ENCODE results near the gene ZNF438. TPM values are rescaled to one million over a fixed set of nuclear protein-coding genes. Genes with fewer than 3 reads are reported as not detected.
A peak's percentile ranks its signal among the peaks of the same experiment; 100 is the strongest.
"Not testable (repeated sequence)": the region's sequence is repeated elsewhere in the genome, so short reads cannot be mapped to it uniquely, and the experiment has no call there.

ZNF438 gene
- total RNA-seq, 2 experiments from 2014 or later: 2.3 to 2.6 TPM

- H3K27me3 Mint-ChIP-seq (ENCODE audit: low read depth); H3K4me3 Mint-ChIP-seq; H3K27ac Mint-ChIP-seq; ATAC-seq; H3K9me3 Mint-ChIP-seq (ENCODE audit: insufficient read depth); POLR2A ChIA-PET; H3K36me3 Mint-ChIP-seq (ENCODE audit: low read depth); DNase-seq; H3K4me1 Mint-ChIP-seq (ENCODE audit: low read depth): not testable (repeated sequence)
- CTCF ChIA-PET: interaction anchor here (1.7 kb wide), 1 partner anchor 44 kb away, joined by 4 read pairs; no protein-coding TSS in a partner anchor
Observed at GRCh38 chr10:31039006-31039405, 7.3 kb upstream of the ZNF438 start.

DNA sequence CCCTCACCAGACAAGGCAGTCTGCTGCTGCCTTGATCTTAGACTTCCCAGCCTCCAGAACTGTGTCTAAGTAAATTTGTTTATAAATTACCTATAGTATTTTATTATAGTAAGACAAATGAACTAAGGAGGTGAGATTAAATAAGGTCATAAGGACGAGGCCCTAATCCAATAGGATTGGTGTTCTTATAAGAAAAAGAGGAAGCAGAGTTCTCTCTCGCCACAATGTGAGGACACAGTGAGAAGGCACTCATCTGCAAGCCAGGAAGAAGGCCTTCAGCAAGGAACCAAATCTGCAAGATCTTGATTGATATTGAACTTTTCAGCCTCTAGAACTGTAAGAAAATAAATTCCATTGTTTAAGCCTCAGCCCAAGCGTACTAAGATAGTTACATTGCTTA lies 6.1 kb upstream of the ZNF438 start:
- Mint-ChIP-seq H3K27ac (no peak overlapping the region), H3K4me1 (ENCODE audit: low read depth) (peaks cover 10% of the 10 kb centered on the region), H3K9me3 (ENCODE audit: insufficient read depth) (no peaks in the 10 kb centered on the region), H3K36me3 (ENCODE audit: low read depth) (no peaks in the 10 kb centered on the region), H3K27me3 (ENCODE audit: low read depth) (no peaks in the 10 kb centered on the region), H3K4me3 (no peak overlapping the region)
- ATAC-seq (no peak), DNase-seq (no peak)
- POLR2A ChIA-PET: no interaction called here
- CTCF ChIA-PET: no interaction called here

GRCh38 chr10:31036209-31036608 lies 4.5 kb upstream of the ZNF438 start:
- POLR2A ChIA-PET: no interaction called here
- DNase-seq (no peak), ATAC-seq (no peak)
- peaks cover 10% of the 10 kb centered on the region for H3K4me1 Mint-ChIP-seq (ENCODE audit: low read depth)
- no peak overlapping the region for H3K4me3 Mint-ChIP-seq
- CTCF ChIA-PET: interaction anchor here (3.3 kb wide), 1 partner anchor 252 kb away, joined by 12 read pairs; no protein-coding TSS in a partner anchor
- H3K27ac Mint-ChIP-seq: no peak overlapping the region
- H3K27me3 Mint-ChIP-seq (ENCODE audit: low read depth): no peaks in the 10 kb centered on the region
- no peaks in the 10 kb centered on the region for H3K9me3 Mint-ChIP-seq (ENCODE audit: insufficient read depth)
- no peaks in the 10 kb centered on the region for H3K36me3 Mint-ChIP-seq (ENCODE audit: low read depth)

DNA sequence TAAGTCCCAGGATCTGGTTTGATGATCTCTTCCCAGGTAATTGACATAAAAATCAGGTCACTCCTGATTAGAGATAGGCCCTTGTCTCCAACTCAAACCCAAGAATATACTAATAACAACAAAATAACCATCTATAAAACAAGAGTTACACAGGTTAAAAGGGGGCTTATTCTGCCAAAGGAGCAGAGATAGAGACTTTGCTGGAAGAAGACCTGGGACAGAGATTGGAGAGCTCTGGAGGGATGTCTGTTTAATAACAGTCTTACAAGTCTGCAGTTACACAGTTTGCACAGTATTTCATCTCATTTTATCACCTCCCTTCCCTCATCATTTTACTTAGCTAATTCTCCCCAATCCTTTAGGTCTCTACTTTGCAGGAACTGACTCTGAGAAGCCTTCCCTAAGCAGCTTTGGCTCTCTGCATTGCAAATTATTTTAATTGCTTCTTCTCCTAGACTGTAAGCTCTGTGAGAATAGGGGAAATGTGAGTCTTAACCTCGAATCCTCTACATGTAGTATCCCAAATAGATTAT lies 3.7 kb upstream of the ZNF438 start:
- CTCF ChIA-PET: interaction anchor here (0.6 to 3.3 kb wide), 4 partner anchors 10 to 317 kb away, joined by 3 to 12 read pairs (median 4); no protein-coding TSS in a partner anchor
- ATAC-seq: no peak

GRCh38 chr10:31034098-31034909 lies 2.6 kb upstream of the ZNF438 start:
- ATAC-seq (no peak), DNase-seq (no peak)
- Mint-ChIP-seq H3K4me1 (ENCODE audit: low read depth) (peaks cover 15% of the 10 kb centered on the region), H3K27ac (no peak overlapping the region), H3K36me3 (ENCODE audit: low read depth) (no peaks in the 10 kb centered on the region), H3K9me3 (ENCODE audit: insufficient read depth) (no peaks in the 10 kb centered on the region), H3K27me3 (ENCODE audit: low read depth) (no peaks in the 10 kb centered on the region), H3K4me3 (no peak overlapping the region)
- ChIA-PET CTCF (interaction anchor here (0.7 to 3.3 kb wide), 3 partner anchors 9 to 251 kb away, joined by 3 to 12 read pairs (median 5); no protein-coding TSS in a partner anchor), POLR2A (interaction anchor here (0.8 kb wide), 1 partner anchor 66 kb away, joined by 3 read pairs; no protein-coding TSS in a partner anchor)

More for the DNA sequence above, 3.7 kb upstream of the ZNF438 start:
- Mint-ChIP-seq H3K27ac (no peak overlapping the region), H3K9me3 (ENCODE audit: insufficient read depth) (no peaks in the 10 kb centered on the region), H3K4me1 (ENCODE audit: low read depth) (peaks cover 16% of the 10 kb centered on the region), H3K4me3 (no peak overlapping the region), H3K27me3 (ENCODE audit: low read depth) (no peaks in the 10 kb centered on the region), H3K36me3 (ENCODE audit: low read depth) (no peaks in the 10 kb centered on the region)
- DNase-seq: no peak
- POLR2A ChIA-PET: interaction anchor here (0.8 kb wide), 1 partner anchor 65 kb away, joined by 3 read pairs; no protein-coding TSS in a partner anchor

DNA sequence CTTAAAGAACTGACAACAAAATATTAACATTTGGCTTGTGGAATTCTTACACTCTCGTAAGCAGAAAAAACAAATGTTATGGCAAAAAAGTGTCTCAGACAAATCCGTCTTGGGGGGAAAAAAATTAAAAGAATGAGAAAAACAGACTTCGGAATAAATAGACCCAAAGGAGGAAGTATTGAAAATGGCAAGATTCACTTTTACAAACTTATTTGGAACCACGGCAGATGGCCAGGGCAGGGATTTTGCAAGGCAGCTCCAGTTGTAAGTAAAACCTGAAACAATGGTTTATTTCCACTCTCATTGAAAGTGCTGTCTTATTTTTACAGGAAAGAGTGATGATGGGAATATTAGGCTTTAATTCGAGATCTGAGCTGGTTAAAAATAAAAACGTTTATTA lies 1.5 kb upstream of the ZNF438 start:
- ChIA-PET POLR2A (interaction anchor here (1.9 kb wide), 1 partner anchor 286 kb away, joined by 10 read pairs; the partner anchor contains the start of gene ZEB1), CTCF (interaction anchor here (3.3 kb wide), 1 partner anchor 249 kb away, joined by 12 read pairs; no protein-coding TSS in a partner anchor)
- Mint-ChIP-seq H3K9me3 (ENCODE audit: insufficient read depth) (no peaks in the 10 kb centered on the region), H3K4me1 (ENCODE audit: low read depth) (peaks cover 10% of the 10 kb centered on the region), H3K36me3 (ENCODE audit: low read depth) (no peaks in the 10 kb centered on the region), H3K4me3 (peak overlapping the region; percentile 84), H3K27me3 (ENCODE audit: low read depth) (no peaks in the 10 kb centered on the region), H3K27ac (no peak overlapping the region)
- no peak for DNase-seq
- ATAC-seq: no peak

DNA sequence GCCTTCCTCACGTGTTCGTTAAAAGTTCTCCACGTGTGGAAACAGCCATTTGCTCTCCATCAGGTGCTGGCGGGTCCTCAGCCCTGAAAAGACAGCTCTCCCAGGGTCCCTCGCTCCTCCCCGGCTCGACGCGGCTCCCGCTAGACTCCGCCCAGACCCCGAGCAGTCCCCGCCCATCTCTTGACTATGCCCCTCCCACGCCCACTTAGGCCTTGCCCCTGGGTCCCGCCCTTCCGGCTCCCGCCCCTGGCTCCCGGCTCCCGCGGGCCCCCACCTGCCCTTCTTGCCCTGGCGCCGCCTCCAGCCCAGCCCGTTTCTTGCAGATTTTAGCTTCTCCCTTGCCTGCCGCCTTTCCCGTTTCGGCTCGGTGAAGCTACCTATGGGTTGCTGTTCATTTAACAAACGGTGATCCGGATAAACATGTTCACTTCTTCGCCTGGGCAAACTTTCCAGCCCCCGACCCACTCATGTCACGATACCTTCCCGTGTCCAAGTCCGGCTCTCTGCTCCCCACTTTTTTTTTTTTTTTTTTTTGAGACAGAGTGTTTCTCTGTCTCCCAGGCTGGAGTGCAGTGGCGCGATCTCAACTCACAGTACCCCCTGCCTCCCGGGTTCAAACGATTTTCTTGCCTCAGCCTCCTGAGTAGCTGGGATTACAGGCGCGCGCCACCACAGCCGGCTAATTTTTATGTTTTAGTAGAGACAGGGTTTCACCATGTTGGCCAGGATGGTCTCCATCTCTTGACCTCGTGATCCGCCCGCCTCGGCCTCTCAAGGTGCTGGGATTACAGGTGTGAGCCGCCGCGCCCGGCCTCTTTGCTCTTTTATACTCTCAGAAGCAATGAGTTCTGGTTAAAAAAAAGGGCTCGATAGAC lies 830 bp upstream of the ZNF438 start:
- ChIA-PET POLR2A (interaction anchor here (0.6 to 1.9 kb wide), 10 partner anchors 24 to 1890 kb away, joined by 3 to 10 read pairs (median 3); partner anchors contain the start of gene ZEB1), CTCF (interaction anchor here (0.6 to 2.8 kb wide), 41 partner anchors 8 to 829 kb away, joined by 3 to 21 read pairs (median 4); no protein-coding TSS in a partner anchor)
- peak overlapping the region; percentile 84 for H3K4me3 Mint-ChIP-seq
- ATAC-seq (peak; percentile 86), DNase-seq (peak; percentile 94)
- no peaks in the 10 kb centered on the region for H3K27me3 Mint-ChIP-seq (ENCODE audit: low read depth)
- H3K9me3 Mint-ChIP-seq (ENCODE audit: insufficient read depth): no peaks in the 10 kb centered on the region
- no peaks in the 10 kb centered on the region for H3K36me3 Mint-ChIP-seq (ENCODE audit: low read depth)
- peak overlapping the region; percentile 97 for H3K27ac Mint-ChIP-seq
- H3K4me1 Mint-ChIP-seq (ENCODE audit: low read depth): peaks cover 10% of the 10 kb centered on the region

DNA sequence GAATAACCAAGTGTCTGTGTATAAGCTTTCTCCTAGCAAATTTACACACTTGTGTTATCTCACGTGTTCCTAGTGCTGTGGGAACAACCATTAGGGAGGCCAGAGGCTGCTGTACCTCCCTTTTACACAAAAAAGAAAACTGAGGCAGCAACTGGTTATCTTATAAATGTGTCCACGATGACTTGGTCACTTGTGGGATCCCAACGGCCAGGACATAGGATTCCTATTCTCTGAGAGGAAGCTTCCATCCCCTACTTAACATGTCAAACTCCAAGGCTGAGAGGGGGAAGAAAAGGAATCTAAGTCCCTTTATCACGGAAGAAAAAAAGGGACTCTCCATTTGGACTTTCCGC lies 484 bp downstream of the ZNF438 start:
- ATAC-seq (no peak), DNase-seq (no peak)
- H3K36me3 Mint-ChIP-seq (ENCODE audit: low read depth): no peaks in the 10 kb centered on the region
- CTCF ChIA-PET: interaction anchor here (0.6 to 2.8 kb wide), 24 partner anchors 8 to 831 kb away, joined by 3 to 21 read pairs (median 4); no protein-coding TSS in a partner anchor
- peak overlapping the region; percentile 97 for H3K27ac Mint-ChIP-seq
- H3K9me3 Mint-ChIP-seq (ENCODE audit: insufficient read depth): no peaks in the 10 kb centered on the region
- H3K27me3 Mint-ChIP-seq (ENCODE audit: low read depth): no peaks in the 10 kb centered on the region
- H3K4me1 Mint-ChIP-seq (ENCODE audit: low read depth): peaks cover 10% of the 10 kb centered on the region
- POLR2A ChIA-PET: interaction anchor here (1.1 to 1.9 kb wide), 6 partner anchors 70 to 327 kb away, joined by 3 to 10 read pairs (median 6); partner anchors contain the start of gene ZEB1
- peak overlapping the region; percentile 84 for H3K4me3 Mint-ChIP-seq

DNA sequence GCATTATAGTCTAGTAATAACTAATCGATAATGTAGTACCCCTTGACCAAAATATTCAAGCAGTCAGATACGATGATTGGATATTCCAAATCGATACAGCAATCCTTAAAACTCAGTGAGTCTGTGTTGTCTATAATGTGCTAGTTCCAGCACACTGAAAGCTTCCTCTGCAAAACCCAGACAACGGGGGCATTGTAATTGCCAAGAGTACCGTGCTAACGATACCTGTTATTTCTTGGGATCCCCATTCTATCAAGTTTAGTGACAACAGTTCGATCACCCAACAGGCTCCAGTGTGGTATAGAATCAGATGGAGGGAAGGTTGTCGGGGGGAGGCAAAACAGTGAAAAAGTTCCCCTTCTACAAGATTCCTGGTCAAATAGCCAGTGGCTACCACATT lies 865 bp downstream of the ZNF438 start:
- no peaks in the 10 kb centered on the region for H3K27me3 Mint-ChIP-seq (ENCODE audit: low read depth)
- peak overlapping the region; percentile 23 for H3K27ac Mint-ChIP-seq

GRCh38 chr10:31030260-31030659 lies 1.4 kb downstream of the ZNF438 start:
- no peak overlapping the region for H3K27ac Mint-ChIP-seq
- ATAC-seq: no peak

More for the DNA sequence above, 865 bp downstream of the ZNF438 start:
- Mint-ChIP-seq H3K4me1 (ENCODE audit: low read depth) (peaks cover 10% of the 10 kb centered on the region), H3K4me3 (peak overlapping the region; percentile 84), H3K36me3 (ENCODE audit: low read depth) (no peaks in the 10 kb centered on the region), H3K9me3 (ENCODE audit: insufficient read depth) (no peaks in the 10 kb centered on the region)
- no peak for ATAC-seq
- CTCF ChIA-PET: interaction anchor here (1.1 to 2.8 kb wide), 4 partner anchors 11 to 247 kb away, joined by 4 to 21 read pairs (median 6); no protein-coding TSS in a partner anchor
- DNase-seq: no peak
- POLR2A ChIA-PET: interaction anchor here (0.6 to 1.1 kb wide), 2 partner anchors 70 to 791 kb away, joined by 3 to 4 read pairs; no protein-coding TSS in a partner anchor

DNA sequence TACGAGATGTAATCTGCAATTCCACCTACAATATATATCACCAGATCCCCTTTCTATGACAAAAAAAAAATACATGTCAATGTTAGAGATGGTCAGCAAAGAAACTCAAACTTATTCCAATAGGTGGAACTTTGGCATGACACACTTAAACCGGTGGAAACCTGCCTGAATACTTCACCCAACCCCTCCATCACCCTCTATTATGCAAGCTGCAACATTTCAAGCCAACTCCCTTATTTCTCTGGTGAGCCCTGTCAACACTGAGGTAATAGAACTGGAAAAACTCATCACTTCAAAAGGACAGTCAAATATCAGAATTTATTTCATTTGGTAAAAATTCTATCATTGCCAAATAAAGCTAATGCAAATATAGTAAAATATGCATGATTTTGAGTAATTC lies 3.6 kb downstream of the ZNF438 start:
- POLR2A ChIA-PET: no interaction called here
- ATAC-seq: no peak

More at GRCh38 chr10:31030260-31030659, 1.4 kb downstream of the ZNF438 start:
- Mint-ChIP-seq H3K27me3 (ENCODE audit: low read depth) (no peaks in the 10 kb centered on the region), H3K36me3 (ENCODE audit: low read depth) (no peaks in the 10 kb centered on the region), H3K9me3 (ENCODE audit: insufficient read depth) (no peaks in the 10 kb centered on the region), H3K4me3 (no peak overlapping the region), H3K4me1 (ENCODE audit: low read depth) (peaks cover 10% of the 10 kb centered on the region)
- CTCF ChIA-PET: interaction anchor here (1.1 to 2.8 kb wide), 3 partner anchors 10 to 247 kb away, joined by 4 to 21 read pairs (median 4); no protein-coding TSS in a partner anchor
- no peak for DNase-seq
- POLR2A ChIA-PET: interaction anchor here (0.6 kb wide), 1 partner anchor 792 kb away, joined by 3 read pairs; no protein-coding TSS in a partner anchor

More for the DNA sequence above, 3.6 kb downstream of the ZNF438 start:
- H3K27ac Mint-ChIP-seq: no peak overlapping the region
- no peak overlapping the region for H3K4me3 Mint-ChIP-seq
- H3K36me3 Mint-ChIP-seq (ENCODE audit: low read depth): no peaks in the 10 kb centered on the region
- H3K4me1 Mint-ChIP-seq (ENCODE audit: low read depth): peaks cover 8% of the 10 kb centered on the region
- CTCF ChIA-PET: interaction anchor here (0.9 to 1.8 kb wide), 2 partner anchors 244 to 463 kb away, joined by 3 to 4 read pairs; no protein-coding TSS in a partner anchor
- H3K27me3 Mint-ChIP-seq (ENCODE audit: low read depth): no peaks in the 10 kb centered on the region
- H3K9me3 Mint-ChIP-seq (ENCODE audit: insufficient read depth): no peaks in the 10 kb centered on the region
- no peak for DNase-seq

Measured in activated CD8-positive, alpha-beta T cell treated with anti-CD3 and anti-CD28 coated beads, Interleukin-2, amount 10 ng/mL, durations not matched to agents 7 days and 5 days (primary cell).